Body of pancreas (tissue), 4 donors: ENCODE measurements around the gene IP6K3. TPM values are rescaled to one million over a fixed set of nuclear protein-coding genes. Genes with fewer than 3 reads are reported as not detected.

Experiments used
- ATAC-seq: fragments of 150-250 bp; one replicate; pipeline ENCODE4 v1.9.1; 2016
- DNase-seq, 4 donors: peaks; one replicate each; pipeline ENCODE4 v3.0.0-alpha.2; 2019
- H3K27ac ChIP-seq, 4 donors: fragments of 200-600 bp; sonication (generic); 1 replicate in 3 of 4; 2 replicates in 1 of 4; pipeline versions ENCODE4 v1.5.1 to v1.6.1; 2016 to 2019; ENCODE audit warnings: mild to moderate bottlenecking in 1 of 4, mixed read lengths in 1 of 4, moderate library complexity in 1 of 4
- H3K27me3 ChIP-seq, 2 donors: fragments of 200-600 bp; sonication (generic); one replicate each; pipeline ENCODE4 v1.6.0; 2016; ENCODE audit warnings: mild to moderate bottlenecking in 1 of 2
- H3K36me3 ChIP-seq, 2 donors: fragments of 200-600 bp; sonication (generic); replicated peaks in 1 of 2; 2 replicates each; pipeline ENCODE4 v1.5.1; 2016; ENCODE audit warnings: low read depth in 2 of 2; ENCODE audit not compliant: insufficient read depth in 1 of 2
- H3K4me1 ChIP-seq: fragments of 200-600 bp; sonication (generic); one replicate; pipeline ENCODE4 v1.6.0; 2016
- H3K4me3 ChIP-seq, 2 donors: fragments of 200-600 bp; sonication (generic); 1 replicate in 1 of 2; 2 replicates in 1 of 2; pipeline ENCODE4 v1.5.1; 2016 to 2019
- H3K9me3 ChIP-seq, 3 donors: fragments of 200-600 bp; sonication (generic); 1 replicate in 2 of 3; 2 replicates in 1 of 3; pipeline ENCODE4 v1.5.1; 2016
- POLR2A ChIP-seq, 3 donors: fragments of 450-650 bp; IDR thresholded peaks; one replicate each; pipeline ENCODE4 v1.6.1; 2016; ENCODE audit warnings: antibody characterized with exemption in 3 of 3, mild to moderate bottlenecking in 2 of 3
- WGBS, 2 donors: methylation state at CpG; one replicate each; pipeline ENCODE4 v1.1.5; 2017; 5-methylcytosine and 5-hydroxymethylcytosine counted together
- intact Hi-C: fragments of 100-400 bp; cut with DNase I; formaldehyde crosslinking; loops from one replicate; pipeline ENCODE4 v1.15.1; 2023
- total RNA-seq, 2 donors: library from RNA; depleted of rRNA; stranded (reverse); fragments of >200 nt; gene quantifications; one replicate each; pipeline ENCODE4 v1.1.0, GENCODE V29; 2016
- TF ChIP-seq, protein P1 (sequence below), 7 experiments: fragments of 450-650 bp in 4 of 7; fragments of 200-600 bp in 3 of 7; sonication (generic) in 3 of 7; IDR thresholded peaks; one replicate each; pipeline ENCODE4 v1.5.1; 2016 to 2019; ENCODE audit warnings: antibody characterized with exemption in 7 of 7

IP6K3 gene
- total RNA-seq, 2 donors from 2014 or later, result not detected

DNA sequence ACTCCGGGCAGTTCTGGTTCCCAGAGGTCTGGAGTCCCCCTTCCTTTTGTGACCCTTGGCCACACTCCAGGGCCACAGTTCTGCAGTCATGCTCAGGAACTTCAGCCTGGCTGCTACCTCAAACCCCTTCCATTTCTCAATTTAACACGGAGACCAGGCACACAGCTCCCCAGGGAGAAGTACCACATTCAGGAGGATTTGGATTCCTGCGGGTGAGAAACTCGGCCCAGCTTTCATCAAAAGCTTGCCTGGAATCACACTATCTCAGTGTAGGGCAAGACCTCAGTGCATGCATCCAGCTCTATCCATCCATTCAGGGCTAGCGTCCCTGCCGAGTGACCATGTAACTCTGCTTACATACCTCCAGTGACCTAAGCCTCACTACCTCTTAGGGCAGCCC lies 16.8 kb upstream of the IP6K3 start:
- no peaks in the 10 kb centered on the region for H3K9me3 ChIP-seq
- intact Hi-C loops, result loop anchor here (10.0 kb wide), 1 partner anchor 179 kb away; the partner anchor contains the start of gene BAK1
- TF ChIP-seq POLR2A (IDR thresholded peaks at IDR 0.05), result no peak
- TF ChIP-seq, protein P1, sequence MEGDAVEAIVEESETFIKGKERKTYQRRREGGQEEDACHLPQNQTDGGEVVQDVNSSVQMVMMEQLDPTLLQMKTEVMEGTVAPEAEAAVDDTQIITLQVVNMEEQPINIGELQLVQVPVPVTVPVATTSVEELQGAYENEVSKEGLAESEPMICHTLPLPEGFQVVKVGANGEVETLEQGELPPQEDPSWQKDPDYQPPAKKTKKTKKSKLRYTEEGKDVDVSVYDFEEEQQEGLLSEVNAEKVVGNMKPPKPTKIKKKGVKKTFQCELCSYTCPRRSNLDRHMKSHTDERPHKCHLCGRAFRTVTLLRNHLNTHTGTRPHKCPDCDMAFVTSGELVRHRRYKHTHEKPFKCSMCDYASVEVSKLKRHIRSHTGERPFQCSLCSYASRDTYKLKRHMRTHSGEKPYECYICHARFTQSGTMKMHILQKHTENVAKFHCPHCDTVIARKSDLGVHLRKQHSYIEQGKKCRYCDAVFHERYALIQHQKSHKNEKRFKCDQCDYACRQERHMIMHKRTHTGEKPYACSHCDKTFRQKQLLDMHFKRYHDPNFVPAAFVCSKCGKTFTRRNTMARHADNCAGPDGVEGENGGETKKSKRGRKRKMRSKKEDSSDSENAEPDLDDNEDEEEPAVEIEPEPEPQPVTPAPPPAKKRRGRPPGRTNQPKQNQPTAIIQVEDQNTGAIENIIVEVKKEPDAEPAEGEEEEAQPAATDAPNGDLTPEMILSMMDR (IDR thresholded peaks at IDR 0.05), result no peak
- H3K36me3 ChIP-seq, result no peaks in the 10 kb centered on the region
- DNase-seq (no peak), ATAC-seq (no peak)
- WGBS, 2 donors, result 60 to 61% methylated on average over 5 to 6 of the region's 6 CpGs
- no peaks in the 10 kb centered on the region for H3K27me3 ChIP-seq
- no peak overlapping the region for H3K4me3 ChIP-seq
- H3K27ac ChIP-seq, result no peak overlapping the region
- H3K4me1 ChIP-seq, result peaks cover 9% of the 10 kb centered on the region

DNA sequence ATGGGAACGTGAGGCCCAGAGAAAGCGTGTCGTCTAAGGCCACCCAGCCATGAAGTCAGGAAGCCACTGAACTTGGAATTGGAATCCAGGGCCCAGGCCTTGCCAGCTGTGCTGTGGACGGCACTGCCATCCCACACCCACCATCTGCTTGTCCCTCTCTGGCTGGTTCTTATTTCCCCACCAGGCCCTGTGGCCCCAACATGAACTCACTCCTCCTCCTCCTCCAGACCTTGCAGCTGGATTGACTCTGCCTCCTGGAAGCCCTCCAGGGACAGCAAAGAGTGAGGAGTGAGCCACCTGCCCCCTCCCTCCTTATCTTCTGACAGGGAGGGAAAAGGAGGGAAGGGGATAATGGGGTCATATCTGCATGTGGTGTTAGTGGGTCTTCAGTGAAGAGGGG lies 16.0 kb upstream of the IP6K3 start:
- no peak for TF ChIP-seq POLR2A (IDR thresholded peaks at IDR 0.05)
- TF ChIP-seq, protein P1 (IDR thresholded peaks at IDR 0.05), result no peak
- no peak overlapping the region for H3K27ac ChIP-seq
- 68% methylated on average over 4 of the region's 4 CpGs for whole genome bisulfite sequencing, 2 donors
- no peaks in the 10 kb centered on the region for H3K9me3 ChIP-seq
- no peak overlapping the region for H3K4me3 ChIP-seq
- H3K4me1 ChIP-seq, result peaks cover 9% of the 10 kb centered on the region
- intact Hi-C loops, result loop anchor here (10.0 kb wide), 1 partner anchor 178 kb away; the partner anchor contains the start of gene BAK1
- ATAC-seq (no peak), DNase-seq (no peak)
- no peaks in the 10 kb centered on the region for H3K27me3 ChIP-seq
- no peaks in the 10 kb centered on the region for H3K36me3 ChIP-seq

DNA sequence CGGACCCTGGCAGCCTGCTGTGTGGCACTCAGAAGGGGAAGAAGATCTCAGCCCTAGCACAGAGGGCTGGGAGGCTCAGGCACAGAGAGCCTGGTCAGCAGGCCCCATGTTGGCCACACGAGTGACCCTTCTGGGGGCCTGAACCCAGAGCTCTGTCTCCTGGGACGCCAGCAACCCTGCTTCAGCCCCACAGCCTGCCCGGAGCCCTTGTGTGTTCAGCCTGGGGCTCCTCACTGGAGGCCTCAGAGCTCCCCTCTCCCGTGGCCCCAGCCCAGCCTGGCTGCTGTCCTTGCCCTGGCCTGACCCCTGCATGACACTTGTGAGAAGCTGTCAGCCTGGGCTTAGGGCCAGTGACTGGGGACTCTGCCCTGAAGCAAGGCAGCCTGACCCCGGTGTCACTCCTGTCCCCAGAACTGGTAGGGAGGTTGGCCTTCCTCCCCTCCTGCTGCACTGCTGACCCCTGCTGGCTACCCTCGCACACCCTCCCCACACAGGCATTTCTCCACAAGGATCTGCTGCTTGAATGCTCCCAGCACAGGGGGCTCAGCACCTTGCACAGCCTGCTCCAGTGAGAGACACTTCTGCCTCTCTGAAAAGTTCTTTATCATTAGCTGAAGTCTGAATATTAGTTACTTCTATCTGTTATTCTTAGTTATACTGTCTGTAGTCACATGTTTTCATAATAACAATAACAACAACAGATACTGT lies 15.4 kb upstream of the IP6K3 start:
- TF ChIP-seq POLR2A (IDR thresholded peaks at IDR 0.05), result no peak
- TF ChIP-seq, protein P1 (IDR thresholded peaks at IDR 0.05), result peak; percentile 44 to 94 (median 80)

DNA sequence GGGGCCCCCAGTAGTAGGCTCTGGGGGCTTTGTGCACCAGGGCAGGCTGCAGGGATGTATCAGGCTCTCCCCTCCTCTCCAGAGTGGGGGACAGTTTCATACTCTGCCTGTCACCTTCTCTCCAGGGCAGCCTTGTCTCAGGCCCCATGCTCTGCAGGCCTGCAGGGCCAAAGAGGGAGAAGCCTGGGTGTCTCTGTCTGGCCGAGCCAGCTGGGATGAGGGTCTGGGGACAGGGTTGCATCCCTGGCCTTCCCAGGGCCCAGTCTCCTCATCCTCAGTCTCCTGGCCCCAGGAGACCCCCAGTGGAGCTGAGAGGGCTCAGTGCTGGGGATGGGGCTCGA lies 14.8 kb upstream of the IP6K3 start:
- WGBS, 2 donors, result 83 to 100% methylated on average over 1 to 2 of the region's 2 CpGs
- peaks cover 9% of the 10 kb centered on the region for H3K4me1 ChIP-seq
- ATAC-seq, result no peak

More for the DNA sequence above, 15.4 kb upstream of the IP6K3 start:
- DNase-seq, result peak; percentile 74 to 81 (median 78)
- H3K27ac ChIP-seq, result no peak overlapping the region
- 19 to 41% methylated on average over 4 to 7 of the region's 7 CpGs for WGBS, 2 donors
- no peak overlapping the region for H3K4me3 ChIP-seq
- peak; percentile 83 for ATAC-seq
- H3K4me1 ChIP-seq, result peaks cover 9% of the 10 kb centered on the region
- no peaks in the 10 kb centered on the region for H3K9me3 ChIP-seq
- intact Hi-C loops, result loop anchor here (10.0 kb wide), 1 partner anchor 177 kb away; the partner anchor contains the start of gene BAK1
- no peaks in the 10 kb centered on the region for H3K27me3 ChIP-seq
- H3K36me3 ChIP-seq, result no peaks in the 10 kb centered on the region

DNA sequence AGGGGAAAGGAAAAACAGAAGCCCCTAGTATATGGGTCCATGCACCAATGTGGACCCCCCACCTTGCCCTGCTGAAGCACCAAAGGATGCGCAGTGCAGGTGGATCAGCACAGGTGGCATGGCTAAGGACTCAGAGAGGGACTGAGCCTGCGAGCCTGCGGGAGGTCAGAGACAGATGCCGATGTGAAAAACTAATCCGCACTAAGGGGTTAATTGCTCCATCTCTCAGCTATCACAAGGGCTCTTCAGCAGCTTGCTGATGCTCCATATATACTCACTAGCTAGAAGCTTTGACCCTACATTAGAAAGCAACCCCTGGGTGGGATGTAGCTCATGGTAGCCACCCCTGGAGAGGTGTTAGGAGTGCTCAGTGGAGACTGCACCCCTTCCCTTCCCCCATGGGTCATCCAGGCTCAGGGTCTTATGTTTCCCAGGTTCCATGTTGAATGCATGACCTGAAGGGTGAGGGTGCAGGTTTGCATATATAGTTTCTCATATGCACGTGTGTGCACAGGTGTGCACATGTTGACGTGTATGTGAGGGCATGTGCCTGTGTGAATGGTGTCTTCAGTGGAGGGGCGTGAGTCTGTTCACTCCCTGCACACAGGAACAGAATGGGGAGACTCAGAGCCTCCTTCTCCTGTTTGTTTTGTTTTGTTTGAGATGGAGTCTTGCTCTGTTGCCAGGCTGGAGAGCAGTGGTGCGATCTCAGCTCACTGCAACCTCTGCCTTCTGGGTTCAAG lies 13.4 kb upstream of the IP6K3 start:
- Histone ChIP-seq H3K27me3 (no peaks in the 10 kb centered on the region), H3K4me1 (peaks cover 9% of the 10 kb centered on the region), H3K9me3 (no peaks in the 10 kb centered on the region), H3K36me3 (no peaks in the 10 kb centered on the region), H3K4me3 (no peak overlapping the region), H3K27ac (no peak overlapping the region)
- DNase-seq (no peak), ATAC-seq (no peak)
- TF ChIP-seq, protein P1 (IDR thresholded peaks at IDR 0.05), result no peak
- no peak for TF ChIP-seq POLR2A (IDR thresholded peaks at IDR 0.05)
- 86 to 88% methylated on average over 9 of the region's 9 CpGs for WGBS, 2 donors
- intact Hi-C loops, result loop anchor here (10.0 kb wide), 1 partner anchor 175 kb away; the partner anchor contains the start of gene BAK1

More for the DNA sequence above, 14.8 kb upstream of the IP6K3 start:
- Histone ChIP-seq H3K9me3 (no peaks in the 10 kb centered on the region), H3K27ac (no peak overlapping the region), H3K36me3 (no peaks in the 10 kb centered on the region), H3K27me3 (no peaks in the 10 kb centered on the region), H3K4me3 (no peak overlapping the region)
- no peak for TF ChIP-seq POLR2A (IDR thresholded peaks at IDR 0.05)
- no peak for DNase-seq
- intact Hi-C loops, result loop anchor here (10.0 kb wide), 1 partner anchor 177 kb away; the partner anchor contains the start of gene BAK1
